ENCODE measurements around the gene CRHR1. TPM values are rescaled to one million over a fixed set of nuclear protein-coding genes. Genes with fewer than 3 reads are reported as not detected.

Gene CRHR1
- polyA plus RNA-seq, 1 of the 3 experiments (the other 2 are of a cell fraction): 0.13 TPM

DNA sequence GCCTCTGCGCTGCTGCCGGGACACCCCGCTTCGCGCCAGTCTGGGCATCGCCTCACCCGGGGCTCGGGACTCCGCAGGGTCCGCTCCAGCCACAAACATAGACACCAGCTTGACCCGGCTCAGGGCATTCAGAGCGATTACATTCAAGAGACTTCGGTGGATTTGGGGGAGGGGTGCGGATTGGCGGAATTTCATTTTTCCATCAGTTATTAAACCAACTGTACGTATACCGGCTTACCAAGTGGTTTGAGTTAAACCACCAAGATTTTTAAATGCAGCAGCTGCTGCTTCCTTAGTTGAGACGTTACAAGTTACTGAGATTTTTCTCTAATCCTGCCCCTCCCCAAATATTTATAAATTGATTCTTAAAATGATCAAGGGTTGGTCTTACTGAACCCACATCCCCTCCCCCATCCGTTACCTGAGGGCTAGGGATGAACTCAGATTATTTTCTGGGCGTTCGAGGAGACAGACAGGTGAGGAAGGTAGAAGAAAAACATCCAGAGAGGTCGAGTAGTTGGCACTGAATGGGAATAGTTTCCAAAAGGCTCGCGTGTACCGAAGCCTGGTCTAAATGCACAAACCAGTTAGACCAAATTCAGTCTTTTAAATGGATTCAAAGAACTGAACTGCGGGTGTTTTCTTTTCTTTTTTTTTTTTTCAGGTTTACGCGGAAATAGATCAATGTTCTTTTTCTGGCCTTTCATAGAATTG lies 1.5 kb downstream of the CRHR1 start:
- Histone ChIP-seq H4K20me1 (ENCODE audit: insufficient read depth) (peaks cover 6% of the 10 kb centered on the region; the same call in 1 of the 2 replicates), H3K27me3 (ENCODE audit: insufficient read depth) (peaks cover 66% of the 10 kb centered on the region), H3K4me3 (ENCODE audit: low read depth in 2 of 2, low read length in 1 of 2) (peak overlapping the region; percentile 43 to 65; a peak in 2 of 4 replicates), H3K27ac (ENCODE audit: low read depth in 2 of 2, low read length in 1 of 2) (no peak overlapping the region), H3K4me1 (ENCODE audit: control insufficient read depth in 1 of 2, insufficient read depth in 2 of 2, low read depth in 1 of 2, low read length in 1 of 2) (peaks cover 4 to 24% of the 10 kb centered on the region in 2 experiments; a peak in 1 of 4 replicates), H3K36me3 (replicated peaks in 1 of 2; ENCODE audit: control insufficient read depth in 1 of 2, insufficient read depth in 2 of 2, low read length in 1 of 2) (no peaks in the 10 kb centered on the region), H3F3A (replicated peaks; ENCODE audit: insufficient read depth) (peaks cover 10% of the 10 kb centered on the region), H2AFZ (ENCODE audit: low read depth) (0 out of 2 replicates have a peak overlapping the region, but pooled peaks have one; percentile 38), H3K9me2 (no peaks in the 10 kb centered on the region), H3K79me2 (ENCODE audit: insufficient read depth) (no peaks in the 10 kb centered on the region), H3K4me2 (peak overlapping the region; percentile 95), H3K9me3 (no peaks in the 10 kb centered on the region), H3K9ac (no peak overlapping the region)
- TF ChIP-seq SIN3A (IDR thresholded peaks at IDR 0.05; ENCODE audit: borderline replicate concordance, low read depth, low read length): no peak
- TF ChIP-seq MEF2A (IDR thresholded peaks at IDR 0.05; ENCODE audit: borderline replicate concordance, low read depth): no peak
- TF ChIP-seq, protein P1, sequence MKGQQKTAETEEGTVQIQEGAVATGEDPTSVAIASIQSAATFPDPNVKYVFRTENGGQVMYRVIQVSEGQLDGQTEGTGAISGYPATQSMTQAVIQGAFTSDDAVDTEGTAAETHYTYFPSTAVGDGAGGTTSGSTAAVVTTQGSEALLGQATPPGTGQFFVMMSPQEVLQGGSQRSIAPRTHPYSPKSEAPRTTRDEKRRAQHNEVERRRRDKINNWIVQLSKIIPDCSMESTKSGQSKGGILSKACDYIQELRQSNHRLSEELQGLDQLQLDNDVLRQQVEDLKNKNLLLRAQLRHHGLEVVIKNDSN (IDR thresholded peaks at IDR 0.05; ENCODE audit: borderline replicate concordance, low read depth): no peak
- no peak for TF ChIP-seq CHD2 (IDR thresholded peaks at IDR 0.05; ENCODE audit: low read length, partially characterized antibody)
- no peak for TF ChIP-seq RFX5 (IDR thresholded peaks at IDR 0.05; ENCODE audit: low read length)
- TF ChIP-seq SMC3 (IDR thresholded peaks at IDR 0.05; ENCODE audit: low read depth, low read length): no peak
- TF ChIP-seq, protein P2, sequence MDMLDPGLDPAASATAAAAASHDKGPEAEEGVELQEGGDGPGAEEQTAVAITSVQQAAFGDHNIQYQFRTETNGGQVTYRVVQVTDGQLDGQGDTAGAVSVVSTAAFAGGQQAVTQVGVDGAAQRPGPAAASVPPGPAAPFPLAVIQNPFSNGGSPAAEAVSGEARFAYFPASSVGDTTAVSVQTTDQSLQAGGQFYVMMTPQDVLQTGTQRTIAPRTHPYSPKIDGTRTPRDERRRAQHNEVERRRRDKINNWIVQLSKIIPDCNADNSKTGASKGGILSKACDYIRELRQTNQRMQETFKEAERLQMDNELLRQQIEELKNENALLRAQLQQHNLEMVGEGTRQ (IDR thresholded peaks at IDR 0.05; ENCODE audit: borderline replicate concordance, low read depth, low read length): no peak
- TF ChIP-seq POLR2AphosphoS5 (IDR thresholded peaks at IDR 0.05; ENCODE audit: low read depth, low read length): no peak
- TF ChIP-seq, protein P3, sequence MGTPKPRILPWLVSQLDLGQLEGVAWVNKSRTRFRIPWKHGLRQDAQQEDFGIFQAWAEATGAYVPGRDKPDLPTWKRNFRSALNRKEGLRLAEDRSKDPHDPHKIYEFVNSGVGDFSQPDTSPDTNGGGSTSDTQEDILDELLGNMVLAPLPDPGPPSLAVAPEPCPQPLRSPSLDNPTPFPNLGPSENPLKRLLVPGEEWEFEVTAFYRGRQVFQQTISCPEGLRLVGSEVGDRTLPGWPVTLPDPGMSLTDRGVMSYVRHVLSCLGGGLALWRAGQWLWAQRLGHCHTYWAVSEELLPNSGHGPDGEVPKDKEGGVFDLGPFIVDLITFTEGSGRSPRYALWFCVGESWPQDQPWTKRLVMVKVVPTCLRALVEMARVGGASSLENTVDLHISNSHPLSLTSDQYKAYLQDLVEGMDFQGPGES (IDR thresholded peaks at IDR 0.05; ENCODE audit: low read depth, low read length): no peak
- no peak for TF ChIP-seq RAD21 (IDR thresholded peaks at IDR 0.05; ENCODE audit: low read length)
- TF ChIP-seq, protein P4, sequence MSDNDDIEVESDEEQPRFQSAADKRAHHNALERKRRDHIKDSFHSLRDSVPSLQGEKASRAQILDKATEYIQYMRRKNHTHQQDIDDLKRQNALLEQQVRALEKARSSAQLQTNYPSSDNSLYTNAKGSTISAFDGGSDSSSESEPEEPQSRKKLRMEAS (IDR thresholded peaks at IDR 0.05; ENCODE audit: low read depth): no peak
- TF ChIP-seq FOXJ3 (CRISPR knock-in tag; IDR thresholded peaks at IDR 0.05): no peak
- TF ChIP-seq JUND (IDR thresholded peaks at IDR 0.05): no peak
- no peak for TF ChIP-seq GATA2 (CRISPR knock-in tag; IDR thresholded peaks at IDR 0.05)
- no peak for TF ChIP-seq GABPA (IDR thresholded peaks at IDR 0.05; ENCODE audit: low read depth)
- no peak for TF ChIP-seq RXRA (IDR thresholded peaks at IDR 0.05; ENCODE audit: borderline replicate concordance, low read depth)
- TF ChIP-seq FOXM1 (IDR thresholded peaks at IDR 0.05; ENCODE audit: low read depth): no peak
- TF ChIP-seq TAF1 (IDR thresholded peaks at IDR 0.05; ENCODE audit: borderline replicate concordance, low read depth, low read length): no peak
- ChIA-PET CTCF (interaction anchor here (1.1 to 11.0 kb wide), 5 partner anchors 32 to 146 kb away, joined by 3 to 164 read pairs (median 8); partner anchors contain the start of gene MAPT), POLR2A (no interaction called here)
- DNase-seq: no peak
- 64% methylated on average over 21 of the region's 28 CpGs for WGBS (ENCODE audit: low lambda C conversion rate)

All from SK-N-SH (cell line).